SK-N-SH treated with all-trans-retinoic acid at 6 μM for 48 hours (cell line): ENCODE data around the gene IGFBP1.

ENCODE experiments used
- ATAC-seq: fragments of 200-7000 bp; cut with Tn5 transposase; 3 replicates; pipeline ENCODE4 v1.9.1; 2020; ENCODE audit warnings: mild to moderate bottlenecking, moderate library complexity
- ARNTL ChIP-seq: fragments of 450-650 bp; formaldehyde crosslinking; IDR thresholded peaks from 2 replicates; pipeline ENCODE4 v1.5.0; 2020; ENCODE audit warnings: low read depth, mild to moderate bottlenecking, moderate library complexity, borderline replicate concordance
- BACH2 ChIP-seq: fragments of 250-450 bp; sonication (Bioruptor Pico); IDR thresholded peaks from 2 replicates; pipeline ENCODE4 v1.9.0; 2021; ENCODE audit warnings: mild to moderate bottlenecking, borderline replicate concordance
- CSDC2 ChIP-seq: fragments of 250-450 bp; sonication (Bioruptor Pico); IDR thresholded peaks from 2 replicates; pipeline ENCODE4 v1.5.0; 2020; ENCODE audit warnings: mild to moderate bottlenecking, moderate library complexity
- ESRRG ChIP-seq: fragments of 250-450 bp; sonication (Bioruptor Pico); IDR thresholded peaks from 2 replicates; pipeline ENCODE4 v1.6.1; 2021; ENCODE audit warnings: mild to moderate bottlenecking
- GLIS3 ChIP-seq: fragments of 250-450 bp; sonication (Bioruptor Pico); IDR thresholded peaks from 2 replicates; pipeline ENCODE4 v1.5.0; 2020; ENCODE audit warnings: mild to moderate bottlenecking, moderate library complexity
- ISL1 ChIP-seq: fragments of 250-450 bp; sonication (Bioruptor Pico); IDR thresholded peaks from 2 replicates; pipeline ENCODE4 v2.1.2; 2022; ENCODE audit warnings: mild to moderate bottlenecking, moderate library complexity
- OSR1 ChIP-seq: fragments of 250-450 bp; sonication (Bioruptor Pico); IDR thresholded peaks from 2 replicates; pipeline ENCODE4 v1.8.0; 2022; ENCODE audit warnings: moderate library complexity, mild to moderate bottlenecking, inconsistent platforms
- PATZ1 ChIP-seq: fragments of 250-450 bp; sonication (Bioruptor Pico); IDR thresholded peaks from 2 replicates; pipeline ENCODE4 v1.8.0; 2020; ENCODE audit warnings: mild to moderate bottlenecking, moderate library complexity, borderline replicate concordance
- PPARA ChIP-seq: fragments of 250-450 bp; sonication (Bioruptor Pico); IDR thresholded peaks from 2 replicates; pipeline ENCODE4 v1.5.0; 2020; ENCODE audit warnings: mild to moderate bottlenecking, borderline replicate concordance
- RARB ChIP-seq: fragments of 250-450 bp; sonication (Bioruptor Pico); IDR thresholded peaks from 2 replicates; pipeline ENCODE4 v1.8.0; 2021; ENCODE audit warnings: mild to moderate bottlenecking, moderate library complexity
- SNAI2 ChIP-seq: fragments of 250-450 bp; sonication (Bioruptor Pico); IDR thresholded peaks from 2 replicates; pipeline ENCODE4 v1.5.0; 2020; ENCODE audit warnings: mild to moderate bottlenecking, moderate library complexity
- TCF4 ChIP-seq: fragments of 250-450 bp; sonication (Bioruptor Pico); IDR thresholded peaks from 2 replicates; pipeline ENCODE4 v1.8.0; 2021; ENCODE audit warnings: mild to moderate bottlenecking, moderate library complexity, borderline replicate concordance
- TOX ChIP-seq: fragments of 250-450 bp; sonication (Bioruptor Pico); IDR thresholded peaks from 2 replicates; pipeline ENCODE4 v1.8.0; 2021; ENCODE audit warnings: mild to moderate bottlenecking, moderate library complexity, borderline replicate concordance
- ZC3H10 ChIP-seq: fragments of 250-450 bp; sonication (Bioruptor Pico); IDR thresholded peaks from 2 replicates; pipeline ENCODE4 v1.5.1; 2021; ENCODE audit warnings: mild to moderate bottlenecking, moderate library complexity
- ZFP3 ChIP-seq: fragments of 250-450 bp; sonication (Bioruptor Pico); IDR thresholded peaks from 2 replicates; pipeline ENCODE4 v1.5.0; 2020; ENCODE audit warnings: mild to moderate bottlenecking, moderate library complexity
- ZFP30 ChIP-seq: fragments of 450-650 bp; formaldehyde crosslinking; IDR thresholded peaks from 2 replicates; pipeline ENCODE4 v1.5.0; 2022; ENCODE audit warnings: mild to moderate bottlenecking, moderate library complexity
- ZNF565 ChIP-seq: fragments of 450-650 bp; formaldehyde crosslinking; conservative IDR thresholded peaks from 2 replicates; pipeline ENCODE4 v1.5.0; 2020; ENCODE audit warnings: low read depth, mild to moderate bottlenecking, moderate library complexity
- ZNF8 ChIP-seq: fragments of 450-650 bp; formaldehyde crosslinking; IDR thresholded peaks from 2 replicates; pipeline ENCODE4 v1.5.0; 2020; ENCODE audit warnings: mild to moderate bottlenecking, moderate library complexity
- TF ChIP-seq, protein P1 (sequence below): fragments of 250-450 bp; sonication (Bioruptor Pico); IDR thresholded peaks from 2 replicates; pipeline ENCODE4 v1.5.0; 2020; ENCODE audit warnings: mild to moderate bottlenecking, moderate library complexity
- TF ChIP-seq, protein P2 (sequence below): fragments of 250-450 bp; sonication (Bioruptor Pico); IDR thresholded peaks from 2 replicates; pipeline ENCODE4 v1.5.1; 2021; ENCODE audit warnings: mild to moderate bottlenecking, moderate library complexity
- TF ChIP-seq, protein P3 (sequence below): fragments of 250-450 bp; sonication (Bioruptor Pico); IDR thresholded peaks from 2 replicates; pipeline ENCODE4 v1.8.0; 2021; ENCODE audit warnings: low read depth, mild to moderate bottlenecking, moderate library complexity, borderline replicate concordance

The IGFBP1 gene

GRCh38 chr7:45888993-45889366 lies 692 bp downstream of the IGFBP1 start:
- ATAC-seq, result peak; percentile 6; the same call in 2 of the 3 replicates
- TF ChIP-seq, protein P1, sequence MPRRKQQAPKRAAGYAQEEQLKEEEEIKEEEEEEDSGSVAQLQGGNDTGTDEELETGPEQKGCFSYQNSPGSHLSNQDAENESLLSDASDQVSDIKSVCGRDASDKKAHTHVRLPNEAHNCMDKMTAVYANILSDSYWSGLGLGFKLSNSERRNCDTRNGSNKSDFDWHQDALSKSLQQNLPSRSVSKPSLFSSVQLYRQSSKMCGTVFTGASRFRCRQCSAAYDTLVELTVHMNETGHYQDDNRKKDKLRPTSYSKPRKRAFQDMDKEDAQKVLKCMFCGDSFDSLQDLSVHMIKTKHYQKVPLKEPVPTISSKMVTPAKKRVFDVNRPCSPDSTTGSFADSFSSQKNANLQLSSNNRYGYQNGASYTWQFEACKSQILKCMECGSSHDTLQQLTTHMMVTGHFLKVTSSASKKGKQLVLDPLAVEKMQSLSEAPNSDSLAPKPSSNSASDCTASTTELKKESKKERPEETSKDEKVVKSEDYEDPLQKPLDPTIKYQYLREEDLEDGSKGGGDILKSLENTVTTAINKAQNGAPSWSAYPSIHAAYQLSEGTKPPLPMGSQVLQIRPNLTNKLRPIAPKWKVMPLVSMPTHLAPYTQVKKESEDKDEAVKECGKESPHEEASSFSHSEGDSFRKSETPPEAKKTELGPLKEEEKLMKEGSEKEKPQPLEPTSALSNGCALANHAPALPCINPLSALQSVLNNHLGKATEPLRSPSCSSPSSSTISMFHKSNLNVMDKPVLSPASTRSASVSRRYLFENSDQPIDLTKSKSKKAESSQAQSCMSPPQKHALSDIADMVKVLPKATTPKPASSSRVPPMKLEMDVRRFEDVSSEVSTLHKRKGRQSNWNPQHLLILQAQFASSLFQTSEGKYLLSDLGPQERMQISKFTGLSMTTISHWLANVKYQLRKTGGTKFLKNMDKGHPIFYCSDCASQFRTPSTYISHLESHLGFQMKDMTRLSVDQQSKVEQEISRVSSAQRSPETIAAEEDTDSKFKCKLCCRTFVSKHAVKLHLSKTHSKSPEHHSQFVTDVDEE (CRISPR knock-in tag), result no peak
- TF ChIP-seq, protein P2, sequence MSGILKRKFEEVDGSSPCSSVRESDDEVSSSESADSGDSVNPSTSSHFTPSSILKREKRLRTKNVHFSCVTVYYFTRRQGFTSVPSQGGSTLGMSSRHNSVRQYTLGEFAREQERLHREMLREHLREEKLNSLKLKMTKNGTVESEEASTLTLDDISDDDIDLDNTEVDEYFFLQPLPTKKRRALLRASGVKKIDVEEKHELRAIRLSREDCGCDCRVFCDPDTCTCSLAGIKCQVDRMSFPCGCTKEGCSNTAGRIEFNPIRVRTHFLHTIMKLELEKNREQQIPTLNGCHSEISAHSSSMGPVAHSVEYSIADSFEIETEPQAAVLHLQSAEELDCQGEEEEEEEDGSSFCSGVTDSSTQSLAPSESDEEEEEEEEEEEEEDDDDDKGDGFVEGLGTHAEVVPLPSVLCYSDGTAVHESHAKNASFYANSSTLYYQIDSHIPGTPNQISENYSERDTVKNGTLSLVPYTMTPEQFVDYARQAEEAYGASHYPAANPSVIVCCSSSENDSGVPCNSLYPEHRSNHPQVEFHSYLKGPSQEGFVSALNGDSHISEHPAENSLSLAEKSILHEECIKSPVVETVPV (CRISPR knock-in tag), result no peak
- TF ChIP-seq ZNF565 (CRISPR knock-in tag) (no peak), PPARA (CRISPR knock-in tag) (no peak), ZNF8 (CRISPR knock-in tag) (no peak), PATZ1 (CRISPR knock-in tag) (no peak), ESRRG (CRISPR knock-in tag) (no peak), CSDC2 (CRISPR knock-in tag) (no peak), RARB (CRISPR knock-in tag) (no peak), TCF4 (CRISPR knock-in tag) (no peak), BACH2 (CRISPR knock-in tag) (no peak), ARNTL (no peak), TOX (CRISPR knock-in tag) (no peak), ZFP30 (CRISPR knock-in tag) (no peak), ZC3H10 (no peak)

GRCh38 chr7:45889367-45890067 lies 1.2 kb downstream of the IGFBP1 start:
- TF ChIP-seq RARB (CRISPR knock-in tag) (no peak), ARNTL (no peak), OSR1 (CRISPR knock-in tag) (no peak), ZNF565 (CRISPR knock-in tag) (no peak), ZC3H10 (no peak), SNAI2 (no peak), ZNF8 (CRISPR knock-in tag) (no peak), PATZ1 (CRISPR knock-in tag) (no peak), TOX (CRISPR knock-in tag) (no peak), ZFP3 (CRISPR knock-in tag) (no peak), ZFP30 (CRISPR knock-in tag) (no peak), ESRRG (CRISPR knock-in tag) (no peak), GLIS3 (CRISPR knock-in tag) (no peak), ISL1 (CRISPR knock-in tag) (no peak), CSDC2 (CRISPR knock-in tag) (no peak)
- TF ChIP-seq, protein P1 (CRISPR knock-in tag), result no peak
- TF ChIP-seq, protein P2 (CRISPR knock-in tag), result no peak
- TF ChIP-seq, protein P3, sequence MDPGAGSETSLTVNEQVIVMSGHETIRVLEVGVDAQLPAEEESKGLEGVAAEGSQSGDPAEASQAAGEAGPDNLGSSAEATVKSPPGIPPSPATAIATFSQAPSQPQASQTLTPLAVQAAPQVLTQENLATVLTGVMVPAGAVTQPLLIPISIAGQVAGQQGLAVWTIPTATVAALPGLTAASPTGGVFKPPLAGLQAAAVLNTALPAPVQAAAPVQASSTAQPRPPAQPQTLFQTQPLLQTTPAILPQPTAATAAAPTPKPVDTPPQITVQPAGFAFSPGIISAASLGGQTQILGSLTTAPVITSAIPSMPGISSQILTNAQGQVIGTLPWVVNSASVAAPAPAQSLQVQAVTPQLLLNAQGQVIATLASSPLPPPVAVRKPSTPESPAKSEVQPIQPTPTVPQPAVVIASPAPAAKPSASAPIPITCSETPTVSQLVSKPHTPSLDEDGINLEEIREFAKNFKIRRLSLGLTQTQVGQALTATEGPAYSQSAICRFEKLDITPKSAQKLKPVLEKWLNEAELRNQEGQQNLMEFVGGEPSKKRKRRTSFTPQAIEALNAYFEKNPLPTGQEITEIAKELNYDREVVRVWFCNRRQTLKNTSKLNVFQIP (CRISPR knock-in tag), result no peak
- no peak for ATAC-seq
